Peyer's patch (tissue), 4 donors: Measurements from ENCODE around the gene BACH1. TPM values are rescaled to one million over a fixed set of nuclear protein-coding genes. Genes with fewer than 3 reads are reported as not detected.

Experiments
- DNase-seq, 3 donors: peaks; one replicate each; pipeline ENCODE4 v3.0.0-alpha.2; 2017 to 2019
- H3K27ac ChIP-seq, 4 donors: fragments of 200-600 bp; sonication (generic); one replicate each; pipeline ENCODE4 v1.5.1; 2016 to 2019
- H3K27me3 ChIP-seq, 2 donors: fragments of 200-600 bp; sonication (generic); one replicate each; pipeline ENCODE4 v1.5.1; 2019
- H3K36me3 ChIP-seq, 3 donors: fragments of 200-600 bp; sonication (generic); one replicate each; pipeline ENCODE4 v1.5.1; 2016 to 2019
- H3K4me1 ChIP-seq, 4 donors: fragments of 200-600 bp; sonication (generic); one replicate each; pipeline ENCODE4 v1.5.1; 2016 to 2019
- H3K4me3 ChIP-seq, 4 donors: fragments of 200-600 bp; sonication (generic); 1 replicate in 3 of 4; 2 replicates in 1 of 4; pipeline ENCODE4 v1.5.1; 2016 to 2019; ENCODE audit warnings: mild to moderate bottlenecking in 1 of 4
- H3K9me3 ChIP-seq, 4 donors: fragments of 200-600 bp; sonication (generic); one replicate each; pipeline ENCODE4 v1.5.1; 2016 to 2019; ENCODE audit warnings: mild to moderate bottlenecking in 1 of 4
- CTCF ChIP-seq, 6 experiments: fragments of 450-650 bp in 4 of 6; fragments of 200-600 bp in 2 of 6; sonication (generic) in 1 of 6; IDR thresholded peaks; one replicate each; pipeline ENCODE4 v1.5.1; 2017 to 2019; ENCODE audit warnings: antibody characterized with exemption in 6 of 6, mild to moderate bottlenecking in 3 of 6, moderate library complexity in 1 of 6
- POLR2A ChIP-seq, 2 donors: fragments of 450-650 bp; IDR thresholded peaks; one replicate each; pipeline ENCODE4 v1.5.1; 2017; ENCODE audit warnings: antibody characterized with exemption in 2 of 2, mild to moderate bottlenecking in 2 of 2, moderate library complexity in 2 of 2
- total RNA-seq, 4 donors: library from RNA; depleted of rRNA; stranded (reverse); fragments of >200 nt; gene quantifications; one replicate each; pipeline ENCODE4 v1.1.0, GENCODE V29; 2016

The BACH1 gene
- total RNA-seq, 4 donors from 2014 or later: 52.8 to 72.7 (median 68.3) TPM

GRCh38 chr21:29318354-29318753 lies 19.6 kb downstream of the BACH1 start:
- Histone ChIP-seq H3K9me3 (no peaks in the 10 kb centered on the region), H3K4me3 (no peak overlapping the region), H3K27me3 (no peaks in the 10 kb centered on the region), H3K27ac (no peak overlapping the region), H3K4me1 (peaks cover 0 to 32% (median 0%) of the 10 kb centered on the region in 4 donors), H3K36me3 (peaks cover 0 to 10% (median 0%) of the 10 kb centered on the region in 3 donors)
- no peak for TF ChIP-seq POLR2A (IDR thresholded peaks at IDR 0.05)
- TF ChIP-seq CTCF (IDR thresholded peaks at IDR 0.05): no peak
- DNase-seq: no peak

- Histone ChIP-seq H3K27me3 (no peaks in the 10 kb centered on the region), H3K4me1 (peaks cover 0 to 32% (median 0%) of the 10 kb centered on the region in 4 donors), H3K4me3 (no peak overlapping the region), H3K9me3 (no peaks in the 10 kb centered on the region), H3K36me3 (peaks cover 0 to 10% (median 0%) of the 10 kb centered on the region in 3 donors), H3K27ac (no peak overlapping the region)
- TF ChIP-seq POLR2A (IDR thresholded peaks at IDR 0.05) (no peak), CTCF (IDR thresholded peaks at IDR 0.05) (no peak)
- DNase-seq: no peak
Observed at GRCh38 chr21:29320031-29320430, 21.3 kb downstream of the BACH1 start.

- no peak for DNase-seq
- Histone ChIP-seq H3K27ac (no peak overlapping the region), H3K27me3 (no peaks in the 10 kb centered on the region), H3K4me1 (peaks cover 0 to 32% (median 0%) of the 10 kb centered on the region in 4 donors), H3K36me3 (peaks cover 0 to 11% (median 0%) of the 10 kb centered on the region in 3 donors), H3K4me3 (no peak overlapping the region), H3K9me3 (no peaks in the 10 kb centered on the region)
- no peak for TF ChIP-seq POLR2A (IDR thresholded peaks at IDR 0.05)
- no peak for TF ChIP-seq CTCF (IDR thresholded peaks at IDR 0.05)
Observed at GRCh38 chr21:29321217-29321616, 22.5 kb downstream of the BACH1 start.

GRCh38 chr21:29321932-29322928 lies 23.5 kb downstream of the BACH1 start:
- no peak for DNase-seq
- Histone ChIP-seq H3K4me1 (peaks cover 0 to 31% (median 0%) of the 10 kb centered on the region in 4 donors), H3K4me3 (no peak overlapping the region), H3K27me3 (no peaks in the 10 kb centered on the region), H3K27ac (no peak overlapping the region), H3K9me3 (no peaks in the 10 kb centered on the region), H3K36me3 (peaks cover 0 to 21% (median 0%) of the 10 kb centered on the region in 3 donors)
- TF ChIP-seq CTCF (IDR thresholded peaks at IDR 0.05) (no peak), POLR2A (IDR thresholded peaks at IDR 0.05) (no peak)

GRCh38 chr21:29323189-29323588 lies 24.5 kb downstream of the BACH1 start:
- TF ChIP-seq POLR2A (IDR thresholded peaks at IDR 0.05) (no peak), CTCF (IDR thresholded peaks at IDR 0.05) (peak in 1 of 6 experiments; percentile 21)
- Histone ChIP-seq H3K27ac (peak overlapping the region in 2 of 4 donors; percentile 7 to 32), H3K4me1 (peaks cover 0 to 22% (median 0%) of the 10 kb centered on the region in 4 donors), H3K9me3 (no peaks in the 10 kb centered on the region), H3K36me3 (peaks cover 0 to 30% (median 0%) of the 10 kb centered on the region in 3 donors), H3K4me3 (no peak overlapping the region), H3K27me3 (no peaks in the 10 kb centered on the region)
- peak in 2 of 3 donors; percentile 73 to 77 for DNase-seq
